GM12878 (cell line): ENCODE data around the gene MSLN. TPM values are rescaled to one million over a fixed set of nuclear protein-coding genes. Genes with fewer than 3 reads are reported as not detected.

Experiments used
- ATF3 ChIP-seq: IDR thresholded peaks from 2 replicates; pipeline ENCODE4 v1.6.1; 2011; ENCODE audit warnings: low read depth, mild to moderate bottlenecking, low read length, moderate library complexity, borderline replicate concordance; ENCODE audit errors: extremely low read depth
- ATF7 ChIP-seq: fragments of 450-650 bp; IDR thresholded peaks from 2 replicates; pipeline ENCODE4 v1.6.1; 2016; ENCODE audit warnings: low read depth, mild to moderate bottlenecking
- EP300 ChIP-seq, 2 experiments: fragments of 150-350 bp in 1 of 2; IDR thresholded peaks; 2 replicates each; pipeline ENCODE4 v1.6.1; 2011 to 2012; ENCODE audit warnings: low read depth in 2 of 2, low read length in 2 of 2, borderline replicate concordance in 1 of 2, improper control_type of control experiment in 1 of 2, inconsistent platforms in 1 of 2; ENCODE audit not compliant: control insufficient read depth in 1 of 2
- ESRRA ChIP-seq: IDR thresholded peaks from 2 replicates; pipeline ENCODE4 v1.6.1; 2012; ENCODE audit warnings: mild to moderate bottlenecking, low read length, improper control_type of control experiment
- EZH2 ChIP-seq: IDR thresholded peaks from 2 replicates; pipeline ENCODE4 v1.6.1; 2012; ENCODE audit warnings: low read depth, mild to moderate bottlenecking, control low read depth, inconsistent platforms, low read length, borderline replicate concordance; ENCODE audit not compliant: control insufficient read depth
- GATAD2B ChIP-seq: fragments of 450-650 bp; conservative IDR thresholded peaks from 2 replicates; pipeline ENCODE4 v1.6.1; 2017; ENCODE audit warnings: low read depth, mild to moderate bottlenecking, moderate library complexity
- HDGF ChIP-seq: fragments of 450-650 bp; IDR thresholded peaks from 2 replicates; pipeline ENCODE4 v1.6.1; 2016; ENCODE audit warnings: antibody characterized with exemption
- HSF1 ChIP-seq: fragments of 150-350 bp; IDR thresholded peaks from 2 replicates; pipeline ENCODE4 v1.6.1; 2014; ENCODE audit warnings: mild to moderate bottlenecking, low read depth, low read length
- IRF5 ChIP-seq: fragments of 450-650 bp; IDR thresholded peaks from 2 replicates; pipeline ENCODE4 v1.6.1; 2017; ENCODE audit warnings: borderline replicate concordance
- NFXL1 ChIP-seq: fragments of 450-650 bp; IDR thresholded peaks from 2 replicates; pipeline ENCODE4 v1.6.1; 2017; ENCODE audit warnings: antibody characterized with exemption, mild to moderate bottlenecking, borderline replicate concordance
- NKRF ChIP-seq: fragments of 450-650 bp; conservative IDR thresholded peaks from 2 replicates; pipeline ENCODE4 v1.6.1; 2017; ENCODE audit warnings: mild to moderate bottlenecking, moderate library complexity
- PAX5 ChIP-seq: IDR thresholded peaks from 2 replicates; pipeline ENCODE4 v1.6.1; 2011; ENCODE audit warnings: low read depth, low read length, borderline replicate concordance
- POLR2AphosphoS5 ChIP-seq: IDR thresholded peaks from 2 replicates; pipeline ENCODE4 v1.6.1; 2011; ENCODE audit warnings: mild to moderate bottlenecking, low read length, inconsistent platforms
- PRDM15 ChIP-seq: fragments of 450-650 bp; formaldehyde crosslinking; IDR thresholded peaks from 2 replicates; pipeline ENCODE4 v1.4.0; 2020; ENCODE audit warnings: mild to moderate bottlenecking, moderate library complexity
- SP1 ChIP-seq: IDR thresholded peaks from one replicate; pipeline ENCODE4 v1.6.1; 2011; ENCODE audit warnings: low read depth, low read length
- TCF7 ChIP-seq: IDR thresholded peaks from 2 replicates; pipeline ENCODE4 v1.6.1; 2014; ENCODE audit warnings: antibody characterized with exemption, borderline replicate concordance
- YY1 ChIP-seq: IDR thresholded peaks from 2 replicates; pipeline ENCODE4 v1.6.1; 2011; ENCODE audit warnings: low read depth, mild to moderate bottlenecking, low read length
- ZNF217 ChIP-seq: fragments of 450-650 bp; IDR thresholded peaks from 2 replicates; pipeline ENCODE4 v1.6.1; 2017; ENCODE audit warnings: antibody characterized with exemption, mild to moderate bottlenecking
- ZNF24 ChIP-seq: fragments of 450-650 bp; IDR thresholded peaks from 2 replicates; pipeline ENCODE4 v1.6.1; 2017; ENCODE audit warnings: antibody characterized with exemption, mild to moderate bottlenecking
- ZNF622 ChIP-seq: fragments of 450-650 bp; IDR thresholded peaks from 2 replicates; pipeline ENCODE4 v1.6.1; 2017; ENCODE audit warnings: mild to moderate bottlenecking, inconsistent platforms
- polyA plus RNA-seq, 11 experiments: library from polyadenylated mRNA; depleted of rRNA in 4 of 11; unstranded in 6 of 11; stranded (reverse) in 5 of 11; fragments of >200 nt; fragmentation: Nextera tagmentation in 4 of 11; fragmentation: Illumina TruSeq in 1 of 11; extraction: Ambion mirVana in 4 of 11; extraction: Trizol in 1 of 11; gene quantifications; 1 replicate in 1 of 11; 2 replicates in 10 of 11; pipeline versions ENCODE4 v1.2.1 to v1.2.3, GENCODE V29; 2011 to 2016; ENCODE audit warnings: inconsistent platforms in 2 of 11, missing spikeins in 2 of 11, low read depth in 1 of 11
- total RNA-seq, 4 experiments: library from RNA; depleted of rRNA in 3 of 4; stranded (reverse); fragments of >200 nt in 3 of 4; fragmentation: Illumina TruSeq in 1 of 4; extraction: Trizol in 1 of 4; gene quantifications; 2 replicates each; pipeline versions ENCODE4 v1.2.1 to v1.2.3, GENCODE V29; 2013 to 2021

Gene MSLN
- total and polyA plus RNA-seq, 10 of the 15 experiments (the other 5 are each of a cell fraction or from before 2014, with no cell fraction given): 0.08 TPM; not detected in 9

GRCh38 chr16:788399-789126 lies 28.0 kb downstream of the MSLN start, which contains the start of gene CHTF18 (continued):
- no peak for TF ChIP-seq IRF5
- 0 out of 2 replicates have a peak, but pooled peaks have one; percentile 21 for TF ChIP-seq GATAD2B
- TF ChIP-seq POLR2AphosphoS5: no peak
- no peak for TF ChIP-seq HSF1
- TF ChIP-seq ZNF24: no peak
- TF ChIP-seq TCF7: no peak
- TF ChIP-seq ZNF622: no peak
- TF ChIP-seq NKRF: peak; percentile 99
- TF ChIP-seq ESRRA: no peak
- TF ChIP-seq YY1: peak; percentile 29; the same call in 1 of the 2 replicates
- TF ChIP-seq HDGF: no peak
- TF ChIP-seq EZH2: no peak
- TF ChIP-seq ATF7: no peak
- no peak for TF ChIP-seq PRDM15 (CRISPR knock-in tag)
- TF ChIP-seq PAX5: no peak
- no peak for TF ChIP-seq ZNF217
- no peak for TF ChIP-seq NFXL1
- TF ChIP-seq ATF3: no peak
- TF ChIP-seq EP300 (IDR thresholded peaks at IDR 0.05; ENCODE audit: borderline replicate concordance in 1 of 2, control insufficient read depth in 1 of 2, low read depth in 2 of 2, low read length in 2 of 2): no peak
- peak; percentile 86 for TF ChIP-seq SP1
